T-cell (primary cell): ENCODE results near the gene BCL11B. TPM values are rescaled to one million over a fixed set of nuclear protein-coding genes. Genes with fewer than 3 reads are reported as not detected.

ENCODE experiments used
- ATAC-seq, 4 experiments: fragments of 200-7000 bp in 3 of 4; fragments of 150-1000 bp in 1 of 4; cut with Tn5 transposase; replicated peaks in 1 of 4; 1 replicate in 3 of 4; 2 replicates in 1 of 4; pipeline ENCODE4 v1.10.0; 2021; ENCODE audit warnings: moderate library complexity in 3 of 4, mild to moderate bottlenecking in 2 of 4, moderate number of reproducible peaks in 1 of 4
- CTCF ChIA-PET, 2 donors: fragments of 300-600 bp; sonication (Branson Sonifier 250); formaldehyde crosslinking; loops; one replicate each; lab custom pipeline; 2022; ENCODE audit warnings: antibody characterized with exemption in 2 of 2; lab: Charles Lee
- POLR2A ChIA-PET, 2 donors: fragments of 300-600 bp; sonication (Branson Sonifier 250); formaldehyde crosslinking; loops; one replicate each; lab custom pipeline; 2022; ENCODE audit warnings: antibody characterized with exemption in 2 of 2; lab: Charles Lee
- DNase-seq, 35 experiments: peaks; one replicate each; pipeline versions ENCODE4 v3.0.0 to v3.0.0-alpha.2; 2013 to 2023
- H3K27ac ChIP-seq: one replicate; pipeline ENCODE4 v1.5.1; 2013; ENCODE audit warnings: low read length
- H3K27me3 ChIP-seq, 2 experiments: replicated peaks in 1 of 2; 1 replicate in 1 of 2; 2 replicates in 1 of 2; pipeline versions ENCODE4 v1.6.1 to v1.7.0; 2013; ENCODE audit warnings: low read length in 1 of 2, mixed read lengths in 1 of 2; ENCODE audit not compliant: control insufficient read depth in 2 of 2, insufficient read depth in 2 of 2; ENCODE audit errors: extremely low read depth in 1 of 2
- H3K36me3 ChIP-seq, 2 donors: 1 replicate in 1 of 2; 2 replicates in 1 of 2; pipeline versions ENCODE4 v1.6.1 to v1.7.0; 2013; ENCODE audit warnings: low read length in 1 of 2; ENCODE audit not compliant: control insufficient read depth in 2 of 2, insufficient read depth in 1 of 2; ENCODE audit errors: extremely low read depth in 1 of 2
- H3K4me1 ChIP-seq, 2 experiments: 1 replicate in 1 of 2; 2 replicates in 1 of 2; pipeline versions ENCODE4 v1.6.1 to v1.7.0; 2013; ENCODE audit warnings: low read length in 2 of 2, mixed read lengths in 1 of 2; ENCODE audit not compliant: insufficient read depth in 2 of 2, control insufficient read depth in 1 of 2; ENCODE audit errors: extremely low read depth in 1 of 2
- H3K4me3 ChIP-seq, 2 donors: 1 replicate in 1 of 2; 2 replicates in 1 of 2; pipeline versions ENCODE4 v1.5.1 to v1.7.0; 2013; ENCODE audit warnings: mild to moderate bottlenecking in 2 of 2, low read length in 1 of 2, moderate library complexity in 1 of 2; ENCODE audit not compliant: control insufficient read depth in 1 of 2; ENCODE audit errors: extremely low read depth in 1 of 2
- H3K9me3 ChIP-seq: 2 replicates; pipeline ENCODE4 v1.7.0; 2013
- H3K27ac Mint-ChIP-seq, 2 donors: one replicate each; pipeline ENCODE4 v1.8.0; 2020 to 2021; ENCODE audit warnings: mild to moderate bottlenecking in 2 of 2, mixed read lengths in 2 of 2
- H3K27me3 Mint-ChIP-seq, 2 donors: one replicate each; pipeline ENCODE4 v1.8.0; 2021 to 2022; ENCODE audit warnings: mixed read lengths in 2 of 2
- H3K36me3 Mint-ChIP-seq: one replicate; pipeline ENCODE4 v1.8.0; 2021; ENCODE audit warnings: mixed read lengths
- H3K4me1 Mint-ChIP-seq, 3 donors: one replicate each; pipeline ENCODE4 v1.8.0; 2020 to 2022; ENCODE audit warnings: mixed read lengths in 3 of 3, mild to moderate bottlenecking in 1 of 3
- H3K4me3 Mint-ChIP-seq, 3 donors: one replicate each; pipeline ENCODE4 v1.8.0; 2020 to 2022; ENCODE audit warnings: mild to moderate bottlenecking in 3 of 3, mixed read lengths in 3 of 3, moderate library complexity in 3 of 3
- H3K9me3 Mint-ChIP-seq, 3 donors: one replicate each; pipeline ENCODE4 v1.8.0; 2020 to 2022; ENCODE audit warnings: mixed read lengths in 3 of 3
- WGBS: methylation state at CpG from one replicate; pipeline ENCODE4 v1.1.5; 2013; ENCODE audit warnings: missing lambda C conversion rate; ENCODE audit not compliant: insufficient coverage; 5-methylcytosine and 5-hydroxymethylcytosine counted together
- total RNA-seq, 35 experiments: library from RNA in 6 of 35; stranded (reverse) in 6 of 35; fragments of 120-200 nt in 1 of 35; gene quantifications; one replicate each; pipeline versions ENCODE4 v1.2.1 to v1.2.4 and lab custom pipeline; 2013 to 2026

Gene BCL11B
- total RNA-seq, 5 donors from 2014 or later (not counting 1 experiment from before 2014, with no cell fraction given), result 181 to 240 (median 196) TPM

GRCh38 chr14:99211410-99211809, 60.6 kb downstream of the BCL11B start:
- no peak for ATAC-seq
- H3K36me3 Mint-ChIP-seq, result peaks cover 24% of the 10 kb centered on the region
- no peak for DNase-seq
- H3K4me3 Mint-ChIP-seq, result peak overlapping the region; percentile 66 to 89 (median 77)
- Histone ChIP-seq H3K9me3 (no peaks in the 10 kb centered on the region), H3K4me3 (peak overlapping the region in 1 of 2 donors; percentile 5), H3K36me3 (peaks cover 5 to 30% of the 10 kb centered on the region in 2 donors), H3K4me1 (peaks cover 83 to 99% of the 10 kb centered on the region in 2 experiments), H3K27ac (peak overlapping the region; percentile 73), H3K27me3 (no peaks in the 10 kb centered on the region)
- H3K27me3 Mint-ChIP-seq, result no peaks in the 10 kb centered on the region
- 52% methylated on average over 7 of the region's 9 CpGs for WGBS
- ChIA-PET POLR2A (no interaction called here), CTCF (no interaction called here)
- H3K4me1 Mint-ChIP-seq, result peaks cover 99 to 100% (median 100%) of the 10 kb centered on the region in 3 donors
- H3K9me3 Mint-ChIP-seq, result no peaks in the 10 kb centered on the region
- H3K27ac Mint-ChIP-seq, result peak overlapping the region; percentile 90 to 97

GRCh38 chr14:99210333-99210732, 61.7 kb downstream of the BCL11B start:
- peak overlapping the region; percentile 73 for H3K27ac ChIP-seq
- POLR2A ChIA-PET, result interaction anchor here in 1 of 2 donors (1.5 kb wide), 1 partner anchor 10 kb away, joined by 5 read pairs; no protein-coding TSS in a partner anchor
- ATAC-seq, result no peak

GRCh38 chr14:99209409-99209808, 62.6 kb downstream of the BCL11B start:
- DNase-seq (no peak), ATAC-seq (no peak)
- ChIA-PET POLR2A (interaction anchor here in 1 of 2 donors (1.5 kb wide), 1 partner anchor 11 kb away, joined by 5 read pairs; no protein-coding TSS in a partner anchor), CTCF (no interaction called here)
- Histone ChIP-seq H3K36me3 (peaks cover 5 to 47% of the 10 kb centered on the region in 2 donors), H3K27ac (peak overlapping the region; percentile 73), H3K4me3 (no peak overlapping the region), H3K4me1 (peaks cover 82 to 99% of the 10 kb centered on the region in 2 experiments), H3K27me3 (no peaks in the 10 kb centered on the region), H3K9me3 (no peaks in the 10 kb centered on the region)
- H3K9me3 Mint-ChIP-seq, result no peaks in the 10 kb centered on the region
- peak overlapping the region; percentile 97 to 99 for H3K27ac Mint-ChIP-seq
- H3K36me3 Mint-ChIP-seq, result peaks cover 40% of the 10 kb centered on the region
- H3K4me3 Mint-ChIP-seq, result peak overlapping the region; percentile 49 to 89 (median 66)
- H3K4me1 Mint-ChIP-seq, result peaks cover 100% of the 10 kb centered on the region in 3 donors
- WGBS, result 63% methylated on average over 5 of the region's 7 CpGs
- H3K27me3 Mint-ChIP-seq, result no peaks in the 10 kb centered on the region

More at GRCh38 chr14:99210333-99210732, 61.7 kb downstream of the BCL11B start:
- peaks cover 31% of the 10 kb centered on the region for H3K36me3 Mint-ChIP-seq
- 48% methylated on average over 3 of the region's 8 CpGs for WGBS
- peak overlapping the region; percentile 90 to 97 for H3K27ac Mint-ChIP-seq
- H3K9me3 Mint-ChIP-seq, result no peaks in the 10 kb centered on the region
- no peak for DNase-seq
- peaks cover 99 to 100% (median 100%) of the 10 kb centered on the region in 3 donors for H3K4me1 Mint-ChIP-seq
- no peaks in the 10 kb centered on the region for H3K27me3 ChIP-seq
- CTCF ChIA-PET, result no interaction called here
- no peaks in the 10 kb centered on the region for H3K9me3 ChIP-seq
- no peak overlapping the region for H3K4me3 ChIP-seq
- H3K4me3 Mint-ChIP-seq, result peak overlapping the region; percentile 47 to 89 (median 66)
- H3K36me3 ChIP-seq, result peaks cover 5 to 38% of the 10 kb centered on the region in 2 donors
- no peaks in the 10 kb centered on the region for H3K27me3 Mint-ChIP-seq
- H3K4me1 ChIP-seq, result peaks cover 79 to 99% of the 10 kb centered on the region in 2 experiments

GRCh38 chr14:99208318-99208717, 63.7 kb downstream of the BCL11B start:
- CTCF ChIA-PET, result interaction anchor here (0.5 to 0.9 kb wide), 2 partner anchors 11 to 26 kb away, joined by 3 to 4 read pairs; no protein-coding TSS in a partner anchor
- H3K4me1 Mint-ChIP-seq, result peaks cover 100% of the 10 kb centered on the region in 3 donors
- H3K9me3 Mint-ChIP-seq, result no peaks in the 10 kb centered on the region
- Histone ChIP-seq H3K4me3 (no peak overlapping the region), H3K36me3 (peaks cover 5 to 50% of the 10 kb centered on the region in 2 donors), H3K27me3 (no peaks in the 10 kb centered on the region), H3K27ac (peak overlapping the region; percentile 73), H3K9me3 (no peaks in the 10 kb centered on the region), H3K4me1 (peaks cover 83 to 99% of the 10 kb centered on the region in 2 experiments)
- WGBS, result 59% methylated on average over 5 of the region's 9 CpGs
- peak overlapping the region; percentile 37 to 89 (median 63) for H3K4me3 Mint-ChIP-seq
- H3K27me3 Mint-ChIP-seq, result no peaks in the 10 kb centered on the region
- DNase-seq (no peak), ATAC-seq (no peak)
- H3K27ac Mint-ChIP-seq, result peak overlapping the region; percentile 97 to 99
- peaks cover 40% of the 10 kb centered on the region for H3K36me3 Mint-ChIP-seq
- POLR2A ChIA-PET, result no interaction called here

- no peaks in the 10 kb centered on the region for H3K9me3 ChIP-seq
- H3K27ac ChIP-seq, result peak overlapping the region; percentile 73
These were observed 64.5 kb downstream of the BCL11B start for GRCh38 chr14:99207456-99207855.

GRCh38 chr14:99206090-99206489, 65.9 kb downstream of the BCL11B start:
- ChIA-PET POLR2A (interaction anchor here (0.9 to 1.3 kb wide), 4 partner anchors 9 to 56 kb away, joined by 3 to 4 read pairs (median 3); no protein-coding TSS in a partner anchor), CTCF (interaction anchor here in 1 of 2 donors (0.6 to 1.1 kb wide), 2 partner anchors 10 to 24 kb away, joined by 3 to 5 read pairs; no protein-coding TSS in a partner anchor)
- Mint-ChIP-seq H3K36me3 (peaks cover 31% of the 10 kb centered on the region), H3K4me3 (peak overlapping the region; percentile 46 to 89 (median 67)), H3K27ac (peak overlapping the region; percentile 97 to 99), H3K9me3 (no peaks in the 10 kb centered on the region), H3K27me3 (no peaks in the 10 kb centered on the region), H3K4me1 (peaks cover 100% of the 10 kb centered on the region in 3 donors)
- DNase-seq (no peak), ATAC-seq (no peak)
- WGBS, result 0% methylated on average over 2 of the region's 4 CpGs
- no peak overlapping the region for H3K4me3 ChIP-seq
- peak overlapping the region; percentile 73 for H3K27ac ChIP-seq
- no peaks in the 10 kb centered on the region for H3K9me3 ChIP-seq
- peaks cover 83 to 99% of the 10 kb centered on the region in 2 experiments for H3K4me1 ChIP-seq
- H3K27me3 ChIP-seq, result no peaks in the 10 kb centered on the region
- H3K36me3 ChIP-seq, result peaks cover 9 to 62% of the 10 kb centered on the region in 2 donors

More at GRCh38 chr14:99207456-99207855, 64.5 kb downstream of the BCL11B start:
- Mint-ChIP-seq H3K27me3 (no peaks in the 10 kb centered on the region), H3K9me3 (no peaks in the 10 kb centered on the region), H3K36me3 (peaks cover 35% of the 10 kb centered on the region), H3K27ac (peak overlapping the region; percentile 97 to 99), H3K4me3 (peak overlapping the region; percentile 46 to 89 (median 67)), H3K4me1 (peaks cover 100% of the 10 kb centered on the region in 3 donors)
- DNase-seq (no peak), ATAC-seq (no peak)
- WGBS, result 49% methylated on average over 4 of the region's 4 CpGs
- H3K4me3 ChIP-seq, result no peak overlapping the region
- POLR2A ChIA-PET, result interaction anchor here (0.6 to 0.9 kb wide), 2 partner anchors 58 to 1230 kb away, joined by 3 read pairs; no protein-coding TSS in a partner anchor
- peaks cover 5 to 56% of the 10 kb centered on the region in 2 donors for H3K36me3 ChIP-seq
- H3K27me3 ChIP-seq, result no peaks in the 10 kb centered on the region
- H3K4me1 ChIP-seq, result peaks cover 82 to 99% of the 10 kb centered on the region in 2 experiments
- CTCF ChIA-PET, result interaction anchor here (0.5 to 1.1 kb wide), 3 partner anchors 12 to 60 kb away, joined by 3 read pairs; no protein-coding TSS in a partner anchor
